ENCODE data around the gene FAM83C. TPM values are rescaled to one million over a fixed set of nuclear protein-coding genes. Genes with fewer than 3 reads are reported as not detected.

The FAM83C gene
- total RNA-seq, 2 experiments from 2014 or later = not detected

Other genes starting within 250 kb of the FAM83C start
- gene TRPC4AP, start 199.6 kb downstream of the FAM83C start, total RNA-seq = 10 to 100 TPM; 45.8 to 48.3 TPM
- 10 to 100 TPM; 17.3 to 19.9 TPM for gene EDEM2, start 145.1 kb downstream of the FAM83C start, total RNA-seq
- gene PROCR, start 120.4 kb downstream of the FAM83C start, total RNA-seq = 1 to 10 TPM; 1.0 to 1.1 TPM
- gene MMP24, start 65.7 kb downstream of the FAM83C start, total RNA-seq = not detected
- gene MMP24OS, start 14.3 kb downstream of the FAM83C start, total RNA-seq = 10 to 100 TPM; 35.0 to 38.1 TPM
- gene EIF6, start 7.7 kb downstream of the FAM83C start, total RNA-seq = 100 to 1,000 TPM; 115 to 120 TPM
- gene UQCC1, start 119.5 kb upstream of the FAM83C start, total RNA-seq = 10 to 100 TPM; 44.4 to 48.6 TPM
- gene GDF5, start 145.8 kb upstream of the FAM83C start, total RNA-seq = not detected
- gene CEP250, start 163.2 kb upstream of the FAM83C start, total RNA-seq = 10 to 100 TPM; 47.2 to 60.8 TPM
- gene C20orf173, start 237.2 kb upstream of the FAM83C start, total RNA-seq = not detected
- gene ERGIC3, start 249.7 kb upstream of the FAM83C start, total RNA-seq = 100 to 1,000 TPM; 109 to 120 TPM